Measurements from ENCODE around the gene BNIP5.

Gene BNIP5

GRCh38 chr6:36290668-36291620 lies 45.7 kb downstream of the BNIP5 start:
- no peaks in the 10 kb centered on the region for H3K36me3 ChIP-seq (replicated peaks)
- H3K27me3 ChIP-seq (replicated peaks), result peaks cover 15% of the 10 kb centered on the region
- in situ Hi-C loops (cut with HindIII; ENCODE audit: low pct_ligation_motif_present, low sequenced_read_pairs), result no loop called here
- no peak overlapping the region for H3K4me3 ChIP-seq (ENCODE audit: low read depth, low read length)
- TF ChIP-seq CTCF (IDR thresholded peaks at IDR 0.05; ENCODE audit: low read depth, low read length, missing control alignments), result no peak
- H3K27ac ChIP-seq, result no peak overlapping the region
- DNase-seq, result peak; percentile 26

- in situ Hi-C loops (cut with HindIII; ENCODE audit: low pct_ligation_motif_present, low sequenced_read_pairs), result no loop called here
- H3K36me3 ChIP-seq (replicated peaks), result no peaks in the 10 kb centered on the region
- H3K27me3 ChIP-seq (replicated peaks), result peaks cover 25% of the 10 kb centered on the region
- no peak for DNase-seq
- no peak overlapping the region for H3K27ac ChIP-seq
- H3K4me3 ChIP-seq (ENCODE audit: low read depth, low read length), result no peak overlapping the region
- TF ChIP-seq CTCF (IDR thresholded peaks at IDR 0.05; ENCODE audit: low read depth, low read length, missing control alignments), result no peak
Measured at GRCh38 chr6:36289281-36289878, 47.3 kb downstream of the BNIP5 start.

GRCh38 chr6:36286858-36287257 lies 49.8 kb downstream of the BNIP5 start:
- Histone ChIP-seq H3K4me3 (ENCODE audit: low read depth, low read length) (no peak overlapping the region), H3K27ac (no peak overlapping the region), H3K27me3 (replicated peaks) (peaks cover 38% of the 10 kb centered on the region), H3K36me3 (replicated peaks) (no peaks in the 10 kb centered on the region)
- no peak for TF ChIP-seq CTCF (IDR thresholded peaks at IDR 0.05; ENCODE audit: low read depth, low read length, missing control alignments)
- in situ Hi-C loops (cut with HindIII; ENCODE audit: low pct_ligation_motif_present, low sequenced_read_pairs), result no loop called here
- no peak for DNase-seq

GRCh38 chr6:36285797-36286196 lies 50.9 kb downstream of the BNIP5 start:
- Histone ChIP-seq H3K36me3 (replicated peaks) (no peaks in the 10 kb centered on the region), H3K27ac (no peak overlapping the region), H3K4me3 (ENCODE audit: low read depth, low read length) (no peak overlapping the region), H3K27me3 (replicated peaks) (peaks cover 45% of the 10 kb centered on the region)
- no peak for TF ChIP-seq CTCF (IDR thresholded peaks at IDR 0.05; ENCODE audit: low read depth, low read length, missing control alignments)
- DNase-seq, result no peak
- in situ Hi-C loops (cut with HindIII; ENCODE audit: low pct_ligation_motif_present, low sequenced_read_pairs), result no loop called here

GRCh38 chr6:36285187-36285671 lies 51.5 kb downstream of the BNIP5 start:
- DNase-seq, result no peak
- Histone ChIP-seq H3K36me3 (replicated peaks) (no peaks in the 10 kb centered on the region), H3K27ac (no peak overlapping the region), H3K4me3 (ENCODE audit: low read depth, low read length) (no peak overlapping the region), H3K27me3 (replicated peaks) (peaks cover 48% of the 10 kb centered on the region)
- in situ Hi-C loops (cut with HindIII; ENCODE audit: low pct_ligation_motif_present, low sequenced_read_pairs), result no loop called here
- no peak for TF ChIP-seq CTCF (IDR thresholded peaks at IDR 0.05; ENCODE audit: low read depth, low read length, missing control alignments)

Measured in brain microvascular endothelial cell (primary cell).